Liver (tissue), 9 donors: ENCODE results near the gene ETS2. TPM values are rescaled to one million over a fixed set of nuclear protein-coding genes. Genes with fewer than 3 reads are reported as not detected.

Source experiments
- DNase-seq: peaks from one replicate; pipeline ENCODE4 v3.0.0-alpha.2; 2017; ENCODE audit warnings: low spot score
- H3K27ac ChIP-seq, 2 donors: one replicate each; pipeline ENCODE4 v1.7.0; 2013; ENCODE audit warnings: inconsistent platforms in 2 of 2, low read length in 2 of 2, control low read depth in 1 of 2, low read depth in 1 of 2, mild to moderate bottlenecking in 1 of 2
- H3K27me3 ChIP-seq, 4 donors: one replicate each; pipeline versions ENCODE4 v1.6.1 to v1.7.0; 2013; ENCODE audit warnings: low read length in 3 of 4, inconsistent platforms in 1 of 4, mild to moderate bottlenecking in 1 of 4, moderate library complexity in 1 of 4; ENCODE audit not compliant: control insufficient read depth in 4 of 4, insufficient read depth in 4 of 4
- H3K36me3 ChIP-seq, 4 donors: one replicate each; pipeline versions ENCODE4 v1.6.1 to v1.7.0; 2013; ENCODE audit warnings: low read length in 3 of 4, mild to moderate bottlenecking in 3 of 4, low read depth in 1 of 4, moderate library complexity in 1 of 4; ENCODE audit not compliant: control insufficient read depth in 4 of 4, insufficient read depth in 3 of 4
- H3K4me1 ChIP-seq, 4 donors: one replicate each; pipeline versions ENCODE4 v1.6.1 to v1.7.0; 2013; ENCODE audit warnings: low read length in 3 of 4, mild to moderate bottlenecking in 3 of 4, moderate library complexity in 1 of 4; ENCODE audit not compliant: control insufficient read depth in 4 of 4, insufficient read depth in 4 of 4
- H3K4me3 ChIP-seq, 3 donors: one replicate each; pipeline versions ENCODE4 v1.6.1 to v1.7.0; 2013; ENCODE audit warnings: low read length in 3 of 3, control low read depth in 1 of 3, low read depth in 1 of 3, mild to moderate bottlenecking in 1 of 3
- H3K9ac ChIP-seq, 2 donors: one replicate each; pipeline ENCODE4 v1.7.0; 2013; ENCODE audit warnings: low read length in 2 of 2, mild to moderate bottlenecking in 2 of 2, moderate library complexity in 2 of 2, control low read depth in 1 of 2, low read depth in 1 of 2
- H3K9me3 ChIP-seq, 4 donors: one replicate each; pipeline versions ENCODE4 v1.6.1 to v1.7.0; 2013; ENCODE audit warnings: low read length in 3 of 4; ENCODE audit not compliant: control insufficient read depth in 4 of 4
- ATF3 ChIP-seq: IDR thresholded peaks from 2 replicates; pipeline ENCODE4 v1.6.1; 2016; ENCODE audit warnings: antibody characterized with exemption
- EGR1 ChIP-seq, 2 donors: IDR thresholded peaks; 2 replicates each; pipeline ENCODE4 v1.6.1; 2016 to 2018; ENCODE audit warnings: antibody characterized with exemption in 2 of 2, low read depth in 2 of 2
- FOXA1 ChIP-seq: IDR thresholded peaks from 2 replicates; pipeline ENCODE4 v1.6.1; 2016; ENCODE audit warnings: antibody characterized with exemption
- FOXA2 ChIP-seq: IDR thresholded peaks from 2 replicates; pipeline ENCODE4 v1.6.1; 2016; ENCODE audit warnings: antibody characterized with exemption
- GABPA ChIP-seq, 2 donors: IDR thresholded peaks in 1 of 2; conservative IDR thresholded peaks in 1 of 2; 2 replicates each; pipeline ENCODE4 v1.6.1; 2016; ENCODE audit warnings: antibody characterized with exemption in 2 of 2, mild to moderate bottlenecking in 1 of 2, moderate library complexity in 1 of 2
- HNF4A ChIP-seq, 2 donors: conservative IDR thresholded peaks; 2 replicates each; pipeline ENCODE4 v1.6.1; 2016; ENCODE audit warnings: antibody characterized with exemption in 2 of 2, mild to moderate bottlenecking in 2 of 2
- HNF4G ChIP-seq: IDR thresholded peaks from 2 replicates; pipeline ENCODE4 v1.6.1; 2016; ENCODE audit warnings: antibody characterized with exemption
- JUND ChIP-seq, 2 donors: IDR thresholded peaks; 2 replicates each; pipeline ENCODE4 v1.6.1; 2016; ENCODE audit warnings: antibody characterized with exemption in 2 of 2
- MAX ChIP-seq: IDR thresholded peaks from 2 replicates; pipeline ENCODE4 v1.6.1; 2016; ENCODE audit warnings: antibody characterized with exemption
- NR2F2 ChIP-seq: IDR thresholded peaks from 2 replicates; pipeline ENCODE4 v1.6.1; 2016; ENCODE audit warnings: antibody characterized with exemption
- RAD21 ChIP-seq, 2 donors: IDR thresholded peaks; 2 replicates each; pipeline ENCODE4 v1.6.1; 2016; ENCODE audit warnings: antibody characterized with exemption in 2 of 2, mild to moderate bottlenecking in 2 of 2
- RXRA ChIP-seq, 2 donors: IDR thresholded peaks; 2 replicates each; pipeline ENCODE4 v1.6.1; 2017 to 2018; ENCODE audit warnings: antibody characterized with exemption in 2 of 2, mild to moderate bottlenecking in 1 of 2
- SP1 ChIP-seq: IDR thresholded peaks from 2 replicates; pipeline ENCODE4 v1.6.1; 2018; ENCODE audit warnings: antibody characterized with exemption, mild to moderate bottlenecking
- TAF1 ChIP-seq: conservative IDR thresholded peaks from 2 replicates; pipeline ENCODE4 v1.6.1; 2016; ENCODE audit warnings: antibody characterized with exemption, mild to moderate bottlenecking
- YY1 ChIP-seq: IDR thresholded peaks from 2 replicates; pipeline ENCODE4 v1.6.1; 2016; ENCODE audit warnings: antibody characterized with exemption, mild to moderate bottlenecking
- WGBS: extraction: QIAGEN DNeasy Blood & Tissue Kit; methylation state at CpG from one replicate; pipeline ENCODE4 v1.1.7; 2013; 5-methylcytosine and 5-hydroxymethylcytosine counted together
- polyA plus RNA-seq, 2 donors: library from polyadenylated mRNA; stranded (reverse) in 1 of 2; unstranded in 1 of 2; fragments of 200-250 nt in 1 of 2; fragments of >200 nt in 1 of 2; fragmentation: Nextera tagmentation in 1 of 2; extraction: Ambion mirVana in 1 of 2; gene quantifications; one replicate each; pipeline versions ENCODE4 v1.2.1 to v1.2.3, GENCODE V29; 2013 to 2015
- total RNA-seq, 2 donors: library from RNA; depleted of rRNA; stranded (reverse); fragments of >200 nt; gene quantifications; one replicate each; pipeline ENCODE4 v1.2.3, GENCODE V29; 2014
- TF ChIP-seq, protein P1 (sequence below): fragments of 150-350 bp; IDR thresholded peaks from 2 replicates; pipeline ENCODE4 v1.5.1; 2017; ENCODE audit warnings: improper control_type of control experiment, low read depth, low read length; ENCODE audit not compliant: missing input control
- TF ChIP-seq, protein P2 (sequence below): IDR thresholded peaks from 2 replicates; pipeline ENCODE4 v1.6.1; 2016; ENCODE audit warnings: antibody characterized with exemption, mild to moderate bottlenecking
- TF ChIP-seq, protein P3 (sequence below): IDR thresholded peaks from 2 replicates; pipeline ENCODE4 v1.6.1; 2016; ENCODE audit warnings: antibody characterized with exemption
- donor health status: healthy.
- donor health status: healthy.
- donor health status: healthy.
- donor health status: healthy.
- donor health status: healthy.

The ETS2 gene
- total and polyA plus RNA-seq, 4 donors = 20.2 to 90.7 (median 41.8) TPM

GRCh38 chr21:38758501-38759214 lies 47.1 kb upstream of the ETS2 start (continued):
- TF ChIP-seq HNF4A (conservative IDR thresholded peaks at IDR 0.05) = no peak

DNA sequence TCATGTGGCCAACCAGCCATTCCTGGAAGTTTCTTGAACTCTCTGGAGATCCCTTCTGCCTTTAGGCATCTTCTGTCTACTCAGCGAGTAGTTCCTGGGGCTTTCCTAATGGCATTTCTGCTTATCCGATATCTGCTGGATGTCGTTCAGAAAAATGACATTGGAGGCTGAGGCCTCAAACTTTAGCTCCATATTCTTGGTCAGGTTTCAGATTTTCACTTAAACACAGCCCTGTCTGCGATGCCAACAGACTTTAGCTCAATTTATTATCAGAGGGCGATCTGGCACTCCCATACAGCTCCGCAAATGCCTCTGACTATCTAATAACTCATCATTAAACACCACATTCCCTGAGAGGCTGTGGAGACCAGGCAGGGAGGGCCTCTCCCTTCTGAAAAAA lies 46.3 kb upstream of the ETS2 start:
- 90% methylated on average over 6 of the region's 6 CpGs for WGBS
- Histone ChIP-seq H3K9me3 (no peaks in the 10 kb centered on the region), H3K27ac (no peak overlapping the region)

More for the DNA sequence above, 46.3 kb upstream of the ETS2 start:
- Histone ChIP-seq H3K36me3 (no peaks in the 10 kb centered on the region), H3K4me3 (no peak overlapping the region), H3K27me3 (no peaks in the 10 kb centered on the region), H3K9ac (no peak overlapping the region), H3K4me1 (peaks cover 0 to 2% (median 1%) of the 10 kb centered on the region in 4 donors)
- DNase-seq = no peak
- TF ChIP-seq SP1 = no peak
- TF ChIP-seq MAX = no peak
- TF ChIP-seq FOXA1 = no peak
- TF ChIP-seq, protein P1, sequence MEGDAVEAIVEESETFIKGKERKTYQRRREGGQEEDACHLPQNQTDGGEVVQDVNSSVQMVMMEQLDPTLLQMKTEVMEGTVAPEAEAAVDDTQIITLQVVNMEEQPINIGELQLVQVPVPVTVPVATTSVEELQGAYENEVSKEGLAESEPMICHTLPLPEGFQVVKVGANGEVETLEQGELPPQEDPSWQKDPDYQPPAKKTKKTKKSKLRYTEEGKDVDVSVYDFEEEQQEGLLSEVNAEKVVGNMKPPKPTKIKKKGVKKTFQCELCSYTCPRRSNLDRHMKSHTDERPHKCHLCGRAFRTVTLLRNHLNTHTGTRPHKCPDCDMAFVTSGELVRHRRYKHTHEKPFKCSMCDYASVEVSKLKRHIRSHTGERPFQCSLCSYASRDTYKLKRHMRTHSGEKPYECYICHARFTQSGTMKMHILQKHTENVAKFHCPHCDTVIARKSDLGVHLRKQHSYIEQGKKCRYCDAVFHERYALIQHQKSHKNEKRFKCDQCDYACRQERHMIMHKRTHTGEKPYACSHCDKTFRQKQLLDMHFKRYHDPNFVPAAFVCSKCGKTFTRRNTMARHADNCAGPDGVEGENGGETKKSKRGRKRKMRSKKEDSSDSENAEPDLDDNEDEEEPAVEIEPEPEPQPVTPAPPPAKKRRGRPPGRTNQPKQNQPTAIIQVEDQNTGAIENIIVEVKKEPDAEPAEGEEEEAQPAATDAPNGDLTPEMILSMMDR = no peak
- TF ChIP-seq GABPA (IDR thresholded peaks at IDR 0.05 in 1 of 2, conservative IDR thresholded peaks at IDR 0.05 in 1 of 2) = no peak
- TF ChIP-seq EGR1 (IDR thresholded peaks at IDR 0.05; ENCODE audit: low read depth in 2 of 2) = no peak
- TF ChIP-seq, protein P2, sequence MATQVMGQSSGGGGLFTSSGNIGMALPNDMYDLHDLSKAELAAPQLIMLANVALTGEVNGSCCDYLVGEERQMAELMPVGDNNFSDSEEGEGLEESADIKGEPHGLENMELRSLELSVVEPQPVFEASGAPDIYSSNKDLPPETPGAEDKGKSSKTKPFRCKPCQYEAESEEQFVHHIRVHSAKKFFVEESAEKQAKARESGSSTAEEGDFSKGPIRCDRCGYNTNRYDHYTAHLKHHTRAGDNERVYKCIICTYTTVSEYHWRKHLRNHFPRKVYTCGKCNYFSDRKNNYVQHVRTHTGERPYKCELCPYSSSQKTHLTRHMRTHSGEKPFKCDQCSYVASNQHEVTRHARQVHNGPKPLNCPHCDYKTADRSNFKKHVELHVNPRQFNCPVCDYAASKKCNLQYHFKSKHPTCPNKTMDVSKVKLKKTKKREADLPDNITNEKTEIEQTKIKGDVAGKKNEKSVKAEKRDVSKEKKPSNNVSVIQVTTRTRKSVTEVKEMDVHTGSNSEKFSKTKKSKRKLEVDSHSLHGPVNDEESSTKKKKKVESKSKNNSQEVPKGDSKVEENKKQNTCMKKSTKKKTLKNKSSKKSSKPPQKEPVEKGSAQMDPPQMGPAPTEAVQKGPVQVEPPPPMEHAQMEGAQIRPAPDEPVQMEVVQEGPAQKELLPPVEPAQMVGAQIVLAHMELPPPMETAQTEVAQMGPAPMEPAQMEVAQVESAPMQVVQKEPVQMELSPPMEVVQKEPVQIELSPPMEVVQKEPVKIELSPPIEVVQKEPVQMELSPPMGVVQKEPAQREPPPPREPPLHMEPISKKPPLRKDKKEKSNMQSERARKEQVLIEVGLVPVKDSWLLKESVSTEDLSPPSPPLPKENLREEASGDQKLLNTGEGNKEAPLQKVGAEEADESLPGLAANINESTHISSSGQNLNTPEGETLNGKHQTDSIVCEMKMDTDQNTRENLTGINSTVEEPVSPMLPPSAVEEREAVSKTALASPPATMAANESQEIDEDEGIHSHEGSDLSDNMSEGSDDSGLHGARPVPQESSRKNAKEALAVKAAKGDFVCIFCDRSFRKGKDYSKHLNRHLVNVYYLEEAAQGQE = no peak
- TF ChIP-seq RXRA (IDR thresholded peaks at IDR 0.05) = no peak
- TF ChIP-seq FOXA2 = no peak
- no peak for TF ChIP-seq HNF4G
- no peak for TF ChIP-seq TAF1
- no peak for TF ChIP-seq NR2F2
- TF ChIP-seq JUND (IDR thresholded peaks at IDR 0.05) = no peak
- TF ChIP-seq HNF4A (conservative IDR thresholded peaks at IDR 0.05) = no peak
- no peak for TF ChIP-seq RAD21 (IDR thresholded peaks at IDR 0.05)
- TF ChIP-seq YY1 = no peak
- TF ChIP-seq ATF3 = no peak
- TF ChIP-seq, protein P3, sequence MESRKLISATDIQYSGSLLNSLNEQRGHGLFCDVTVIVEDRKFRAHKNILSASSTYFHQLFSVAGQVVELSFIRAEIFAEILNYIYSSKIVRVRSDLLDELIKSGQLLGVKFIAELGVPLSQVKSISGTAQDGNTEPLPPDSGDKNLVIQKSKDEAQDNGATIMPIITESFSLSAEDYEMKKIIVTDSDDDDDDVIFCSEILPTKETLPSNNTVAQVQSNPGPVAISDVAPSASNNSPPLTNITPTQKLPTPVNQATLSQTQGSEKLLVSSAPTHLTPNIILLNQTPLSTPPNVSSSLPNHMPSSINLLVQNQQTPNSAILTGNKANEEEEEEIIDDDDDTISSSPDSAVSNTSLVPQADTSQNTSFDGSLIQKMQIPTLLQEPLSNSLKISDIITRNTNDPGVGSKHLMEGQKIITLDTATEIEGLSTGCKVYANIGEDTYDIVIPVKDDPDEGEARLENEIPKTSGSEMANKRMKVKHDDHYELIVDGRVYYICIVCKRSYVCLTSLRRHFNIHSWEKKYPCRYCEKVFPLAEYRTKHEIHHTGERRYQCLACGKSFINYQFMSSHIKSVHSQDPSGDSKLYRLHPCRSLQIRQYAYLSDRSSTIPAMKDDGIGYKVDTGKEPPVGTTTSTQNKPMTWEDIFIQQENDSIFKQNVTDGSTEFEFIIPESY = no peak
